B cell (primary cell): ENCODE data around the gene ZDHHC7.

Source experiments
- EZH2 ChIP-seq: IDR thresholded peaks from 2 replicates; pipeline ENCODE4 v1.6.1; 2012; ENCODE audit warnings: borderline replicate concordance, low read depth, mild to moderate bottlenecking, moderate library complexity, low read length; ENCODE audit not compliant: insufficient read depth, poor library complexity, severe bottlenecking
- TF ChIP-seq, protein P1 (sequence below): fragments of 200-600 bp; IDR thresholded peaks from one replicate; pipeline ENCODE4 v1.8.0; 2022; ENCODE audit warnings: antibody characterized with exemption, mild to moderate bottlenecking

DNA sequence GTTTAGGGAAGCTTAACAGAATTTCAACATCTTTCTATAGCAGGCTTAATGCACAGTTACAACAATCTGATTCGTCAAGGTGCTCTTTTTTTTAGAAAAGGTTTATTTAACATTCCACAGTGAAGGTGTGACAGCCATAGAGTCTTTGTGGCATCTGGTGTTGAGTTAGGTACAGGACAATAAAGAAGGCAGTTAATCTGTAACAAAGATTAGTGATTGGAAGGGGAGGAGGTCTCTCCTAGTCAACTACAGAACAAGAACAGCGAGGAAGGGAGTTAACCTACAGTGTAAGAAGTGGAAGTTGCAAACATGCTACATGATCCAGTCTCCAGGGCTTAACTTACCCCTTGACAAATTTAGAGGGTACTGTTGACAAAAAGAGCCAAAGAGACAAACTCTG is 3.0 kb upstream of the ZDHHC7 start:
- TF ChIP-seq, protein P1, sequence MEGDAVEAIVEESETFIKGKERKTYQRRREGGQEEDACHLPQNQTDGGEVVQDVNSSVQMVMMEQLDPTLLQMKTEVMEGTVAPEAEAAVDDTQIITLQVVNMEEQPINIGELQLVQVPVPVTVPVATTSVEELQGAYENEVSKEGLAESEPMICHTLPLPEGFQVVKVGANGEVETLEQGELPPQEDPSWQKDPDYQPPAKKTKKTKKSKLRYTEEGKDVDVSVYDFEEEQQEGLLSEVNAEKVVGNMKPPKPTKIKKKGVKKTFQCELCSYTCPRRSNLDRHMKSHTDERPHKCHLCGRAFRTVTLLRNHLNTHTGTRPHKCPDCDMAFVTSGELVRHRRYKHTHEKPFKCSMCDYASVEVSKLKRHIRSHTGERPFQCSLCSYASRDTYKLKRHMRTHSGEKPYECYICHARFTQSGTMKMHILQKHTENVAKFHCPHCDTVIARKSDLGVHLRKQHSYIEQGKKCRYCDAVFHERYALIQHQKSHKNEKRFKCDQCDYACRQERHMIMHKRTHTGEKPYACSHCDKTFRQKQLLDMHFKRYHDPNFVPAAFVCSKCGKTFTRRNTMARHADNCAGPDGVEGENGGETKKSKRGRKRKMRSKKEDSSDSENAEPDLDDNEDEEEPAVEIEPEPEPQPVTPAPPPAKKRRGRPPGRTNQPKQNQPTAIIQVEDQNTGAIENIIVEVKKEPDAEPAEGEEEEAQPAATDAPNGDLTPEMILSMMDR: no peak
- no peak for TF ChIP-seq EZH2
